T-helper 17 cell (primary cell): ENCODE results near the gene RHBDL1. TPM values are rescaled to one million over a fixed set of nuclear protein-coding genes. Genes with fewer than 3 reads are reported as not detected.
"Not testable (repeated sequence)": the region's sequence is repeated elsewhere in the genome, so short reads cannot be mapped to it uniquely, and the experiment has no call there.

Source experiments
- ATAC-seq: fragments of 150-1000 bp; cut with Tn5 transposase; 2 replicates; pipeline ENCODE4 v1.10.0; 2021; ENCODE audit warnings: mild to moderate bottlenecking, moderate library complexity
- DNase-seq, 3 donors: peaks; one replicate each; pipeline versions ENCODE4 v3.0.0 to v3.0.0-alpha.2; 2020 to 2021
- H3K9me3 ChIP-seq: one replicate; pipeline ENCODE4 v1.7.0; 2013; ENCODE audit warnings: low read length, mild to moderate bottlenecking; ENCODE audit not compliant: control insufficient read depth, poor library complexity, severe bottlenecking
- H3K27ac Mint-ChIP-seq: one replicate; pipeline ENCODE4 v1.8.0; 2022; ENCODE audit warnings: mild to moderate bottlenecking, moderate library complexity, mixed read lengths
- H3K27me3 Mint-ChIP-seq: one replicate; pipeline ENCODE4 v1.8.0; 2022; ENCODE audit warnings: mixed read lengths
- H3K36me3 Mint-ChIP-seq: one replicate; pipeline ENCODE4 v1.8.0; 2022; ENCODE audit warnings: low read depth, mixed read lengths
- H3K4me1 Mint-ChIP-seq: one replicate; pipeline ENCODE4 v1.8.0; 2022; ENCODE audit warnings: mild to moderate bottlenecking, mixed read lengths
- H3K4me3 Mint-ChIP-seq: one replicate; pipeline ENCODE4 v1.8.0; 2022; ENCODE audit warnings: mild to moderate bottlenecking, moderate library complexity, mixed read lengths
- total RNA-seq, 4 donors: library from RNA in 2 of 4; stranded (reverse) in 2 of 4; gene quantifications; one replicate each; pipeline ENCODE4 v1.2.3 and lab custom pipeline; 2022 to 2026

Gene RHBDL1
- total RNA-seq, 2 donors from 2014 or later, result 5.7 to 5.9 TPM

GRCh38 chr16:708019-708418, 32.5 kb downstream of the RHBDL1 start:
- peaks cover 7% of the 10 kb centered on the region for H3K4me1 Mint-ChIP-seq

GRCh38 chr16:708959-709358, 33.5 kb downstream of the RHBDL1 start:
- Mint-ChIP-seq H3K27ac (no peak overlapping the region), H3K4me1 (peaks cover 7% of the 10 kb centered on the region), H3K4me3 (no peak overlapping the region), H3K36me3 (peaks cover 2% of the 10 kb centered on the region), H3K27me3 (peaks cover 36% of the 10 kb centered on the region)
- ATAC-seq (no peak), DNase-seq (no peak)
- H3K9me3 ChIP-seq, result no peaks in the 10 kb centered on the region

More at GRCh38 chr16:708019-708418, 32.5 kb downstream of the RHBDL1 start:
- Mint-ChIP-seq H3K27ac (no peak overlapping the region), H3K4me3 (no peak overlapping the region), H3K36me3 (peaks cover 2% of the 10 kb centered on the region), H3K27me3 (peaks cover 38% of the 10 kb centered on the region)
- H3K9me3 ChIP-seq, result no peaks in the 10 kb centered on the region
- DNase-seq, result no peak
- no peak for ATAC-seq

- Mint-ChIP-seq H3K27me3 (peaks cover 30% of the 10 kb centered on the region), H3K27ac (no peak overlapping the region), H3K4me3 (no peak overlapping the region), H3K36me3 (peaks cover 2% of the 10 kb centered on the region), H3K4me1 (peaks cover 10% of the 10 kb centered on the region)
- no peak for DNase-seq
- ATAC-seq, result no peak
- no peaks in the 10 kb centered on the region for H3K9me3 ChIP-seq
Observed at GRCh38 chr16:709566-710499, 34.4 kb downstream of the RHBDL1 start.

- H3K9me3 ChIP-seq, result no peaks in the 10 kb centered on the region
- ATAC-seq (no peak), DNase-seq (no peak)
- H3K36me3 Mint-ChIP-seq, result peaks cover 2% of the 10 kb centered on the region
- no peak overlapping the region for H3K27ac Mint-ChIP-seq
- H3K4me3 Mint-ChIP-seq, result no peak overlapping the region
- peaks cover 10% of the 10 kb centered on the region for H3K4me1 Mint-ChIP-seq
- H3K27me3 Mint-ChIP-seq, result peaks cover 30% of the 10 kb centered on the region
Observed at GRCh38 chr16:710500-711075, 35.1 kb downstream of the RHBDL1 start.

GRCh38 chr16:711084-711483, 35.6 kb downstream of the RHBDL1 start:
- Mint-ChIP-seq H3K27ac (no peak overlapping the region), H3K4me1 (peaks cover 12% of the 10 kb centered on the region)

GRCh38 chr16:711548-712320, 36.3 kb downstream of the RHBDL1 start:
- peaks cover 2% of the 10 kb centered on the region for H3K36me3 Mint-ChIP-seq
- peak; percentile 67 to 78 (median 78) for DNase-seq
- H3K9me3 ChIP-seq, result no peaks in the 10 kb centered on the region
- ATAC-seq, result peak; percentile 63
- H3K27me3 Mint-ChIP-seq, result peaks cover 31% of the 10 kb centered on the region
- H3K4me1 Mint-ChIP-seq, result peaks cover 13% of the 10 kb centered on the region
- H3K4me3 Mint-ChIP-seq, result no peak overlapping the region
- H3K27ac Mint-ChIP-seq, result no peak overlapping the region

More at GRCh38 chr16:711084-711483, 35.6 kb downstream of the RHBDL1 start:
- H3K27me3 Mint-ChIP-seq, result peaks cover 31% of the 10 kb centered on the region
- no peak overlapping the region for H3K4me3 Mint-ChIP-seq
- peaks cover 2% of the 10 kb centered on the region for H3K36me3 Mint-ChIP-seq
- ATAC-seq (no peak), DNase-seq (no peak)
- H3K9me3 ChIP-seq, result no peaks in the 10 kb centered on the region

- H3K9me3 ChIP-seq, ATAC-seq, H3K36me3 Mint-ChIP-seq, DNase-seq, H3K4me3 Mint-ChIP-seq, H3K27ac Mint-ChIP-seq: not testable (repeated sequence)
- Mint-ChIP-seq H3K27me3 (peaks cover 22% of the 10 kb centered on the region), H3K4me1 (peaks cover 13% of the 10 kb centered on the region)
Observed at GRCh38 chr16:712740-713250, 37.3 kb downstream of the RHBDL1 start.

- Mint-ChIP-seq H3K36me3 (no peaks in the 10 kb centered on the region), H3K27ac (no peak overlapping the region)
- no peaks in the 10 kb centered on the region for H3K9me3 ChIP-seq
Observed at GRCh38 chr16:714079-714478, 38.6 kb downstream of the RHBDL1 start.

GRCh38 chr16:714558-715476, 39.3 kb downstream of the RHBDL1 start, which contains the start of gene METRN:
METRN (plus strand) TSS chr16:715118; CDS start chr16:715290, 172 bp downstream.
- Mint-ChIP-seq H3K36me3 (no peaks in the 10 kb centered on the region), H3K4me3 (peak within 1 kb of the TSS; percentile 50), H3K27ac (no peak within 1 kb of the TSS), H3K27me3 (peaks cover 11% of the 10 kb centered on the region), H3K4me1 (peaks cover 16% of the 10 kb centered on the region)
- DNase-seq, result peak; percentile 83 to 91 (median 85)
- peak; percentile 93 for ATAC-seq
- no peaks in the 10 kb centered on the region for H3K9me3 ChIP-seq

More at GRCh38 chr16:714079-714478, 38.6 kb downstream of the RHBDL1 start:
- DNase-seq (no peak), ATAC-seq (no peak)
- peaks cover 12% of the 10 kb centered on the region for H3K27me3 Mint-ChIP-seq
- H3K4me3 Mint-ChIP-seq, result no peak overlapping the region
- peaks cover 12% of the 10 kb centered on the region for H3K4me1 Mint-ChIP-seq

GRCh38 chr16:715477-716199, 40.2 kb downstream of the RHBDL1 start:
- Mint-ChIP-seq H3K36me3 (no peaks in the 10 kb centered on the region), H3K27ac (no peak overlapping the region), H3K4me3 (peak overlapping the region; percentile 50), H3K4me1 (peaks cover 19% of the 10 kb centered on the region), H3K27me3 (peaks cover 6% of the 10 kb centered on the region)
- DNase-seq (no peak), ATAC-seq (peak; percentile 9)
- H3K9me3 ChIP-seq, result no peaks in the 10 kb centered on the region

- H3K9me3 ChIP-seq, result no peaks in the 10 kb centered on the region
- ATAC-seq (no peak), DNase-seq (no peak)
- peak overlapping the region; percentile 50 for H3K4me3 Mint-ChIP-seq
- peaks cover 6% of the 10 kb centered on the region for H3K27me3 Mint-ChIP-seq
- H3K27ac Mint-ChIP-seq, result no peak overlapping the region
- H3K4me1 Mint-ChIP-seq, result peaks cover 19% of the 10 kb centered on the region
- no peaks in the 10 kb centered on the region for H3K36me3 Mint-ChIP-seq
Observed at GRCh38 chr16:716200-716568, 40.7 kb downstream of the RHBDL1 start.
